Heart left ventricle (tissue), 13 donors: Measurements from ENCODE around the gene MYOM1.

ENCODE experiments used
- POLR2A ChIP-seq, 2 donors: fragments of 450-650 bp; IDR thresholded peaks; one replicate each; pipeline ENCODE4 v1.6.1; 2017; ENCODE audit warnings: antibody characterized with exemption in 2 of 2, mild to moderate bottlenecking in 2 of 2, moderate library complexity in 2 of 2
- TF ChIP-seq, protein P1 (sequence below), 12 donors: fragments of 200-600 bp; sonication (generic) in 4 of 12; IDR thresholded peaks; one replicate each; pipeline versions ENCODE4 v1.5.0 to v1.8.0; 2018 to 2022; ENCODE audit warnings: antibody characterized with exemption in 12 of 12, mild to moderate bottlenecking in 5 of 12
- donor health status: ischemic (EF 13 %, LVEDD 7.1; RV severe dilation, severe dysfunction).
- donor health status: DM: no; HTN: yes; CAD: no.
- donor health status: DM: no; HTN: no; CAD: no.
- donor health status: ischemic (EF 25% LVEDD 6.9; RV normal size, moderate dysfunction).
- donor health status: ischemic (EF 25% LVEDD 5.7; RV mildly dilated, moderate dysfunction).
- donor health status: ischemic (EF 35%, LVEDD 5.7; RV mildly dilated, moderate dysfunction).
- donor health status: nonischemic (EF 11% LVEDD 7.7; RV severe dilation, severe dysfunction).
- donor health status: DM: yes; HTN: yes; CAD: no.
- donor health status: PGD.
- donor health status: ischemic (EF 29% LVEDD 5.4; RV normal size, mild dysfunction).
- donor health status: nonischemic (EF 23%, LVEDD 6.1; RV moderate dilation, normal function).

DNA sequence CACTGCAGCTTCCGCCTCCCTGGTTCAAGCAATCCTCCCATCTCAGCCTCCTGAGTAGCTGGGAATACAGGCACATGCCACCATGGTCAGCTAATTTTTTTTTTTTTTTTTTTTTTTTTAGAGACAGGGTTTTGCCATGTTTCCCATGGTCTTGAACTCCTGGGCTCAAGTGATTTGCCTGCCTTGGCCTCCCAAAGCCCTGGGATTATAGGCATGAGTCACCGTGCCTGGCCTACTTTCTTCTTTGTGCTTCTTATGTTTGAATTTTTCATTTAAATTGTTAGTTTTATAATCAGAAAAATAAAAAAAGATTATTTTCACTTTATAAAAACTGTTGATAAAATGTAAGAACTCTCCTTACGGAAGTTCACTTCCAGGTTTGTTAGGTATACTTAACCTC lies 105.3 kb downstream of the MYOM1 start:
- TF ChIP-seq, protein P1, sequence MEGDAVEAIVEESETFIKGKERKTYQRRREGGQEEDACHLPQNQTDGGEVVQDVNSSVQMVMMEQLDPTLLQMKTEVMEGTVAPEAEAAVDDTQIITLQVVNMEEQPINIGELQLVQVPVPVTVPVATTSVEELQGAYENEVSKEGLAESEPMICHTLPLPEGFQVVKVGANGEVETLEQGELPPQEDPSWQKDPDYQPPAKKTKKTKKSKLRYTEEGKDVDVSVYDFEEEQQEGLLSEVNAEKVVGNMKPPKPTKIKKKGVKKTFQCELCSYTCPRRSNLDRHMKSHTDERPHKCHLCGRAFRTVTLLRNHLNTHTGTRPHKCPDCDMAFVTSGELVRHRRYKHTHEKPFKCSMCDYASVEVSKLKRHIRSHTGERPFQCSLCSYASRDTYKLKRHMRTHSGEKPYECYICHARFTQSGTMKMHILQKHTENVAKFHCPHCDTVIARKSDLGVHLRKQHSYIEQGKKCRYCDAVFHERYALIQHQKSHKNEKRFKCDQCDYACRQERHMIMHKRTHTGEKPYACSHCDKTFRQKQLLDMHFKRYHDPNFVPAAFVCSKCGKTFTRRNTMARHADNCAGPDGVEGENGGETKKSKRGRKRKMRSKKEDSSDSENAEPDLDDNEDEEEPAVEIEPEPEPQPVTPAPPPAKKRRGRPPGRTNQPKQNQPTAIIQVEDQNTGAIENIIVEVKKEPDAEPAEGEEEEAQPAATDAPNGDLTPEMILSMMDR (IDR thresholded peaks at IDR 0.05), result no peak
- TF ChIP-seq POLR2A (IDR thresholded peaks at IDR 0.05), result no peak
